ENCODE measurements around the gene PRR23E.

- no peak for TF ChIP-seq CTCF (IDR thresholded peaks at IDR 0.05; ENCODE audit: poor library complexity, severe bottlenecking)
- no peak for TF ChIP-seq POLR2AphosphoS5 (IDR thresholded peaks at IDR 0.05)
- no peak for TF ChIP-seq REST (IDR thresholded peaks at IDR 0.05; ENCODE audit: borderline replicate concordance)
- TF ChIP-seq EP300 (conservative IDR thresholded peaks at IDR 0.05; ENCODE audit: poor library complexity, severe bottlenecking) = no peak
- no peak for TF ChIP-seq RAD21 (conservative IDR thresholded peaks at IDR 0.05)
- TF ChIP-seq MXI1 (conservative IDR thresholded peaks at IDR 0.05; ENCODE audit: poor library complexity, severe bottlenecking) = no peak
- no peak for TF ChIP-seq TAF1 (IDR thresholded peaks at IDR 0.05; ENCODE audit: low read depth)
Measured at GRCh38 chr3:127165694-127166485, 27.0 kb upstream of the PRR23E start.
